ENCODE measurements around the gene TTBK2. TPM values are rescaled to one million over a fixed set of nuclear protein-coding genes. Genes with fewer than 3 reads are reported as not detected.

TTBK2 gene
- total RNA-seq, 1 experiment from 2014 or later = 10.6 TPM

DNA sequence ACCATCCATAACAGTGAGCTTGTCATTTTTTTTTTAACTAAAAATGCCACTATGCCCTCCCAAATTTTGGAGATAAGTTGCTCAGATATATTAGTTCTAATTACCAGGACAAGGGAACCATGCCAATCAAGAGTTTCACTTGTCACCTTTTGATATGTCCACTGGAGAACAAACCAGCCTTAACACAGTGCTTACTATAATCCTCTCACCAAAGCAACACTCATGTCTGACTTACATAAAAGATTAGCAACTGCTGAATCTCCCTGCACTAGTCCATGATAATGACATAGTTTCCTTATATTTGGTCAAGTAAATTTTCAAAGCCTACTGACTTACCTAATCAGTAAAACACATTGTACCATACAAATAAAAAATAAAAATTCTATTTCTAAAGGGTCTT, 44.4 kb downstream of the TTBK2 start:
- no peaks in the 10 kb centered on the region for H3K27me3 Mint-ChIP-seq (ENCODE audit: low read depth)
- H3K18ac ChIP-seq (ENCODE audit: insufficient read length, low read depth, low read length) = no peak overlapping the region
- no peaks in the 10 kb centered on the region; a peak in 1 of 5 replicates for H3K9me3 Mint-ChIP-seq
- H2AFZ ChIP-seq (ENCODE audit: low read length) = no peak overlapping the region
- no peak overlapping the region for H3K9ac ChIP-seq (ENCODE audit: extremely low read depth, insufficient read length, low read length)
- no peaks in the 10 kb centered on the region for H3K79me2 ChIP-seq (ENCODE audit: insufficient read depth, low read length)
- H4K8ac ChIP-seq (replicated peaks; ENCODE audit: insufficient read length, low read depth, low read length) = no peak overlapping the region
- no peaks in the 10 kb centered on the region for H4K20me1 ChIP-seq (ENCODE audit: control insufficient read depth, insufficient read depth, insufficient read length)
- H3K27me3 ChIP-seq (ENCODE audit: insufficient read depth, low read length) = no peaks in the 10 kb centered on the region
- no peak overlapping the region for H4K5ac ChIP-seq (ENCODE audit: insufficient read length, low read depth, low read length)
- H4K91ac ChIP-seq (ENCODE audit: insufficient read length, low read depth, low read length) = no peak overlapping the region
- H3K27ac Mint-ChIP-seq = no peak overlapping the region
- no peak overlapping the region for H2BK12ac ChIP-seq (ENCODE audit: insufficient read length, low read depth, low read length)
- H3K4me3 Mint-ChIP-seq = no peak overlapping the region
- no peak overlapping the region for H2BK20ac ChIP-seq (ENCODE audit: low read depth, low read length, poor library complexity, severe bottlenecking)
- TF ChIP-seq, protein P1, sequence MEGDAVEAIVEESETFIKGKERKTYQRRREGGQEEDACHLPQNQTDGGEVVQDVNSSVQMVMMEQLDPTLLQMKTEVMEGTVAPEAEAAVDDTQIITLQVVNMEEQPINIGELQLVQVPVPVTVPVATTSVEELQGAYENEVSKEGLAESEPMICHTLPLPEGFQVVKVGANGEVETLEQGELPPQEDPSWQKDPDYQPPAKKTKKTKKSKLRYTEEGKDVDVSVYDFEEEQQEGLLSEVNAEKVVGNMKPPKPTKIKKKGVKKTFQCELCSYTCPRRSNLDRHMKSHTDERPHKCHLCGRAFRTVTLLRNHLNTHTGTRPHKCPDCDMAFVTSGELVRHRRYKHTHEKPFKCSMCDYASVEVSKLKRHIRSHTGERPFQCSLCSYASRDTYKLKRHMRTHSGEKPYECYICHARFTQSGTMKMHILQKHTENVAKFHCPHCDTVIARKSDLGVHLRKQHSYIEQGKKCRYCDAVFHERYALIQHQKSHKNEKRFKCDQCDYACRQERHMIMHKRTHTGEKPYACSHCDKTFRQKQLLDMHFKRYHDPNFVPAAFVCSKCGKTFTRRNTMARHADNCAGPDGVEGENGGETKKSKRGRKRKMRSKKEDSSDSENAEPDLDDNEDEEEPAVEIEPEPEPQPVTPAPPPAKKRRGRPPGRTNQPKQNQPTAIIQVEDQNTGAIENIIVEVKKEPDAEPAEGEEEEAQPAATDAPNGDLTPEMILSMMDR (conservative IDR thresholded peaks at IDR 0.05) = no peak
- no peak overlapping the region for H3K14ac ChIP-seq (ENCODE audit: insufficient read depth, low read length)
- H3K23ac ChIP-seq (ENCODE audit: insufficient read length, low read depth, low read length) = no peak overlapping the region
- no peak overlapping the region for H3T11ph ChIP-seq (ENCODE audit: low read length)
- H3K56ac ChIP-seq (ENCODE audit: insufficient read length, low read depth, low read length) = no peak overlapping the region
- H3K4me1 ChIP-seq (ENCODE audit: insufficient read depth, low read length) = no peaks in the 10 kb centered on the region
- no peak overlapping the region for H2BK5ac ChIP-seq (ENCODE audit: insufficient read length, low read length)
- H2BK120ac ChIP-seq (ENCODE audit: low read depth, low read length, poor library complexity, severe bottlenecking) = no peak overlapping the region
- no peaks in the 10 kb centered on the region for H3K36me3 Mint-ChIP-seq (ENCODE audit: insufficient read depth in 1 of 3, low read depth in 3 of 3)
- H3K4me1 Mint-ChIP-seq = peaks cover 0 to 6% of the 10 kb centered on the region in 2 experiments; a peak in 1 of 4 replicates
- no peak overlapping the region for H3K27ac ChIP-seq (ENCODE audit: insufficient read length, low read depth, low read length)
- H3K9me3 ChIP-seq (ENCODE audit: control insufficient read depth, low read depth, low read length) = no peaks in the 10 kb centered on the region
- H3K23me2 ChIP-seq (ENCODE audit: insufficient read length, low read depth, low read length, poor library complexity, severe bottlenecking) = no peaks in the 10 kb centered on the region
- no peak overlapping the region for H3K4me2 ChIP-seq (ENCODE audit: insufficient read depth, insufficient read length, low read length)
- no peak overlapping the region for H2AK5ac ChIP-seq (ENCODE audit: insufficient read length, low read length)
- no peak for DNase-seq
- no peak overlapping the region for H2BK15ac ChIP-seq (ENCODE audit: low read depth, low read length)
- H3K4ac ChIP-seq (ENCODE audit: low read depth, low read length) = no peak overlapping the region
- H3K79me1 ChIP-seq (ENCODE audit: insufficient read depth, low read depth, low read length, poor library complexity, severe bottlenecking) = no peaks in the 10 kb centered on the region

Measured in H9 (cell line).